Panc1 (cell line): ENCODE results near the gene ALDH1A1. TPM values are rescaled to one million over a fixed set of nuclear protein-coding genes. Genes with fewer than 3 reads are reported as not detected.

Source experiments
- ATAC-seq: fragments of 200-7000 bp; cut with Tn5 transposase; 2 replicates; pipeline ENCODE4 v1.9.1; 2020; ENCODE audit warnings: mild to moderate bottlenecking, moderate library complexity
- BruUV-seq: library from RNA; stranded (reverse); fragments of 400-500 nt; replicated peaks from 2 replicates; lab custom pipeline; 2021; lab: Mats Ljungman, UMichigan
- CTCF ChIA-PET: fragments of 300-600 bp; sonication (Branson Sonifier 250); formaldehyde crosslinking; loops from one replicate; lab custom pipeline; 2022; ENCODE audit warnings: antibody characterized with exemption; lab: Charles Lee
- POLR2A ChIA-PET: fragments of 300-600 bp; sonication (Branson Sonifier 250); formaldehyde crosslinking; loops from one replicate; lab custom pipeline; 2022; ENCODE audit warnings: antibody characterized with exemption; lab: Charles Lee
- DNase-seq: peaks from one replicate; pipeline ENCODE4 v3.0.0-alpha.2; 2010; ENCODE audit warnings: low read depth, low spot score
- H3K27ac ChIP-seq: 2 replicates; pipeline ENCODE4 v1.5.1; 2011; ENCODE audit warnings: mild to moderate bottlenecking, low read length, inconsistent platforms
- H3K27me3 ChIP-seq: fragments of 200-500 bp; sonication (Bioruptor generic); 2 replicates; pipeline ENCODE4 v1.6.0; 2014; ENCODE audit warnings: low read length, inconsistent platforms; ENCODE audit not compliant: control insufficient read depth, insufficient read depth
- H3K36me3 ChIP-seq: fragments of 200-500 bp; sonication (Bioruptor generic); 2 replicates; pipeline ENCODE4 v1.5.1; 2014; ENCODE audit warnings: inconsistent platforms, mild to moderate bottlenecking, low read length, moderate library complexity; ENCODE audit not compliant: control insufficient read depth, insufficient read depth
- H3K4me1 ChIP-seq: 2 replicates; pipeline ENCODE4 v1.5.1; 2011; ENCODE audit warnings: inconsistent platforms, mild to moderate bottlenecking, low read length, moderate library complexity; ENCODE audit not compliant: control insufficient read depth, insufficient read depth
- H3K4me3 ChIP-seq, 2 experiments: 2 replicates each; pipeline ENCODE4 v1.5.1; 2011 to 2012; ENCODE audit warnings: low read depth in 2 of 2, low read length in 2 of 2, mild to moderate bottlenecking in 2 of 2, inconsistent platforms in 1 of 2, moderate library complexity in 1 of 2
- H3K9me3 ChIP-seq: fragments of 200-500 bp; sonication (Bioruptor generic); 2 replicates; pipeline ENCODE4 v1.5.1; 2014; ENCODE audit warnings: low read depth, mild to moderate bottlenecking, inconsistent platforms, low read length, moderate library complexity; ENCODE audit not compliant: control insufficient read depth, insufficient read depth
- CTCF ChIP-seq: fragments of 450-650 bp; IDR thresholded peaks from 2 replicates; pipeline ENCODE4 v1.5.1; 2017; ENCODE audit warnings: mild to moderate bottlenecking
- POLR2AphosphoS5 ChIP-seq: IDR thresholded peaks from 2 replicates; pipeline ENCODE4 v1.6.1; 2012; ENCODE audit warnings: mild to moderate bottlenecking, low read depth, low read length, moderate library complexity
- SIN3A ChIP-seq: IDR thresholded peaks from 2 replicates; pipeline ENCODE4 v1.6.1; 2012; ENCODE audit warnings: low read depth, mild to moderate bottlenecking, low read length, moderate library complexity, borderline replicate concordance; ENCODE audit not compliant: insufficient read depth
- TCF7L2 ChIP-seq: IDR thresholded peaks from 2 replicates; pipeline ENCODE4 v1.6.1; 2011; ENCODE audit warnings: mild to moderate bottlenecking, low read depth, low read length, inconsistent platforms
- in situ Hi-C: cut with HindIII; loops from 2 replicates; pipeline ENCODE4 v1.10.0; 2016; ENCODE audit warnings: low sequenced_read_pairs, low pct_unique_long_range_greater_than_20kb
- intact Hi-C: fragments of 100-400 bp; cut with micrococcal nuclease; formaldehyde crosslinking; loops from one replicate; pipeline ENCODE4 v1.10.0; 2022; ENCODE audit not compliant: unreplicated experiment
- total RNA-seq: library from RNA; stranded (reverse); gene quantifications from one replicate; pipeline ENCODE4 v1.2.1, GENCODE V29; 2021; ENCODE audit not compliant: unreplicated experiment
- TF ChIP-seq, protein P1 (sequence below), 2 experiments: IDR thresholded peaks; 2 replicates each; pipeline ENCODE4 v1.6.1; 2011 to 2012; ENCODE audit warnings: low read depth in 2 of 2, control low read depth in 1 of 2, low read length in 1 of 2, mild to moderate bottlenecking in 1 of 2, moderate library complexity in 1 of 2; ENCODE audit not compliant: insufficient read depth in 1 of 2

The ALDH1A1 gene
- total RNA-seq, 1 experiment from 2014 or later = 0.54 TPM

DNA sequence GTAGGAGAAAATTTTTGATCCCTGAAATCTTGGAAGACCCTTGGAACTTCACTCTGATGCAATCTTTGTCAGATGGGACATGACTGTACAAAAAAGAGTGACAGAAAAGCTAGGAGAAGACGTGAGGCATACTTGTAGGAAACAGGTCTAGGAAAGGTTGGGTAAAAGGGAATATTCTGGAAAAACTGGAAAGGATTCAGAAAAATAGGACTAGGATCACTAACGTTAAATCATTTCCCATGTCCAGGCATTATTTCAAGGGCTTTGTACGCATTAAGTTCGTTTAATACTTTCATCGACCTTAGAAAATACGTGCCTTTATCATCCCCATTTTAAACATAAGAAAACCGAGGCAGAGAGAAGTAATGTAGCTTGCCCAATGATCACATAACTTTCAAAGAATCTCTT is 2.9 kb downstream of the ALDH1A1 start:
- in situ Hi-C loops = no loop called here
- Histone ChIP-seq H3K9me3 (no peaks in the 10 kb centered on the region), H3K4me1 (no peaks in the 10 kb centered on the region), H3K27me3 (no peaks in the 10 kb centered on the region), H3K4me3 (no peak overlapping the region), H3K36me3 (no peaks in the 10 kb centered on the region), H3K27ac (no peak overlapping the region)
- DNase-seq (no peak), ATAC-seq (no peak)
- TF ChIP-seq SIN3A (no peak), CTCF (no peak), TCF7L2 (no peak), POLR2AphosphoS5 (no peak)
- TF ChIP-seq, protein P1, sequence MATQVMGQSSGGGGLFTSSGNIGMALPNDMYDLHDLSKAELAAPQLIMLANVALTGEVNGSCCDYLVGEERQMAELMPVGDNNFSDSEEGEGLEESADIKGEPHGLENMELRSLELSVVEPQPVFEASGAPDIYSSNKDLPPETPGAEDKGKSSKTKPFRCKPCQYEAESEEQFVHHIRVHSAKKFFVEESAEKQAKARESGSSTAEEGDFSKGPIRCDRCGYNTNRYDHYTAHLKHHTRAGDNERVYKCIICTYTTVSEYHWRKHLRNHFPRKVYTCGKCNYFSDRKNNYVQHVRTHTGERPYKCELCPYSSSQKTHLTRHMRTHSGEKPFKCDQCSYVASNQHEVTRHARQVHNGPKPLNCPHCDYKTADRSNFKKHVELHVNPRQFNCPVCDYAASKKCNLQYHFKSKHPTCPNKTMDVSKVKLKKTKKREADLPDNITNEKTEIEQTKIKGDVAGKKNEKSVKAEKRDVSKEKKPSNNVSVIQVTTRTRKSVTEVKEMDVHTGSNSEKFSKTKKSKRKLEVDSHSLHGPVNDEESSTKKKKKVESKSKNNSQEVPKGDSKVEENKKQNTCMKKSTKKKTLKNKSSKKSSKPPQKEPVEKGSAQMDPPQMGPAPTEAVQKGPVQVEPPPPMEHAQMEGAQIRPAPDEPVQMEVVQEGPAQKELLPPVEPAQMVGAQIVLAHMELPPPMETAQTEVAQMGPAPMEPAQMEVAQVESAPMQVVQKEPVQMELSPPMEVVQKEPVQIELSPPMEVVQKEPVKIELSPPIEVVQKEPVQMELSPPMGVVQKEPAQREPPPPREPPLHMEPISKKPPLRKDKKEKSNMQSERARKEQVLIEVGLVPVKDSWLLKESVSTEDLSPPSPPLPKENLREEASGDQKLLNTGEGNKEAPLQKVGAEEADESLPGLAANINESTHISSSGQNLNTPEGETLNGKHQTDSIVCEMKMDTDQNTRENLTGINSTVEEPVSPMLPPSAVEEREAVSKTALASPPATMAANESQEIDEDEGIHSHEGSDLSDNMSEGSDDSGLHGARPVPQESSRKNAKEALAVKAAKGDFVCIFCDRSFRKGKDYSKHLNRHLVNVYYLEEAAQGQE (IDR thresholded peaks at IDR 0.05; ENCODE audit: insufficient read depth in 1 of 2, low read depth in 2 of 2, low read length in 1 of 2) = no peak
- no TSS peak for BruUV-seq
- ChIA-PET CTCF (no interaction called here), POLR2A (no interaction called here)
- intact Hi-C loops = loop anchor here (10.0 kb wide), 1 partner anchor 85 kb away; no protein-coding TSS in a partner anchor

GRCh38 chr9:72949244-72949582 is 3.6 kb downstream of the ALDH1A1 start:
- intact Hi-C loops (loop anchor here (10.0 kb wide), 1 partner anchor 86 kb away; no protein-coding TSS in a partner anchor), in situ Hi-C loops (no loop called here)
- H3K9me3 ChIP-seq = no peaks in the 10 kb centered on the region
- H3K27ac ChIP-seq = no peak overlapping the region
- H3K36me3 ChIP-seq = no peaks in the 10 kb centered on the region
- CTCF ChIA-PET = no interaction called here
- BruUV-seq = no TSS peak
- POLR2A ChIA-PET = no interaction called here
- TF ChIP-seq SIN3A (no peak), CTCF (no peak), POLR2AphosphoS5 (no peak), TCF7L2 (no peak)
- TF ChIP-seq, protein P1 (IDR thresholded peaks at IDR 0.05; ENCODE audit: insufficient read depth in 1 of 2, low read depth in 2 of 2, low read length in 1 of 2) = no peak
- H3K4me1 ChIP-seq = no peaks in the 10 kb centered on the region
- DNase-seq (no peak), ATAC-seq (no peak)
- H3K4me3 ChIP-seq = no peak overlapping the region
- H3K27me3 ChIP-seq = no peaks in the 10 kb centered on the region
